PC-3 (cell line): ENCODE data around the gene RAB33B.

Experiments
- CTCF ChIP-seq: fragments of 300-600 bp; sonication (generic); conservative IDR thresholded peaks from 2 replicates; pipeline ENCODE4 v1.5.1; 2017; ENCODE audit warnings: antibody characterized with exemption, low read depth, mild to moderate bottlenecking, low read length
- EZH2 ChIP-seq: fragments of 300-600 bp; sonication (generic); IDR thresholded peaks from one replicate; pipeline ENCODE4 v1.6.1; 2017; ENCODE audit warnings: antibody characterized with exemption, mild to moderate bottlenecking, low read length; ENCODE audit not compliant: unreplicated experiment

DNA sequence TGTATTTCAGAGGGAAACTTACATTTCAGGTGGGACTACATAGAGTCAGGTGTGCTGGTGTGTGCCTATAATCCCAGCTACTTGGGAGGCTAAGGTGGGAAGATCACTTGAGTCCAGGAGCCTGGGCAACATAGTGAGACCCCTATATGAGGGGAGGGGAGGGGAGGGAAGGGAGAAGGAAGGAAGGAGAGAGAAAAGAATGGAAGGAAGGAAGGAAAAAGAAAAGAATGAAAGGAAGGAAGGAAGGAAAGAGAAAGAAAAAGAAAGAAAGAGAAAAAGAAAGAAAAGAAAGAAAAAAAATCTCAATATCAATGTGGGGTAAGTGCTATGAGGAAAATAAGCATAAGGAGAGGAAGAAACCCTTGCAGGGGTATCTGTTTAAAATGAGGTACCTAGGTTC is 43.6 kb upstream of the RAB33B start:
- TF ChIP-seq CTCF (no peak), EZH2 (no peak)
